Limb (tissue), 2 donors: ENCODE measurements around the gene IPO4.

Experiments
- DNase-seq, 2 donors: peaks; one replicate each; pipeline ENCODE4 v3.0.0-alpha.2; 2016; ENCODE audit errors: extremely low spot score in 2 of 2

Gene IPO4

DNA sequence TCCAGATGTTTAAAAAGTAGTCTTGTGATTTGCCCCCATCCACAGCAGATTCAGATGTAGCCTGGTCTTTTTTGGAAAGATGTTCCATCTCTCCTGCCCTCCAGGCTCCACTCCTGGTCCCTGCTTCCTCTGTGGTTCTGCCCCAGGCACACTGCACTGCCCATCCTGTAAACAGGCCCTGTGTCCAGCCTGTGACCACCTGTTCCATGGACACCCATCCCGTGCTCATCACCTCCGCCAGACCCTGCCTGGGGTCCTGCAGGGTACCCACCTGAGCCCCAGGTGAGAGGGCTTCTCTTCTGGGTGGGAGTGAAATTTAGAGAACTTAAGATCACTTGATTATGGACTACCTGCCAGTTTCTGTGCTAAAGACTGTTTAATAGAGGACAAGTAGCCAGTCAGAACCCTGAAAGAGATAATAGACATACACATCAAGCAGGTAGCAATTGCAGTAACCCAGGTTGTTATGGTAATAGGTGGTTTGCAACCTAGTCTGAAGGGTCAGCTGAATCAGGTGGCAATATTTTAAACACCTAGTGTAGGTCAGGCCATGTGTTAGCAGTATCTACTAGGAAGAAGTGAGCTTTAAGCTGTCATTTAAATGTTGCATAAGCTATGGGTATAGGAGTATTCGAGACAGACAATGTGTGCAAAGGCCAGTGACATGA, 39.2 kb downstream of the IPO4 start:
- no peak for DNase-seq

DNA sequence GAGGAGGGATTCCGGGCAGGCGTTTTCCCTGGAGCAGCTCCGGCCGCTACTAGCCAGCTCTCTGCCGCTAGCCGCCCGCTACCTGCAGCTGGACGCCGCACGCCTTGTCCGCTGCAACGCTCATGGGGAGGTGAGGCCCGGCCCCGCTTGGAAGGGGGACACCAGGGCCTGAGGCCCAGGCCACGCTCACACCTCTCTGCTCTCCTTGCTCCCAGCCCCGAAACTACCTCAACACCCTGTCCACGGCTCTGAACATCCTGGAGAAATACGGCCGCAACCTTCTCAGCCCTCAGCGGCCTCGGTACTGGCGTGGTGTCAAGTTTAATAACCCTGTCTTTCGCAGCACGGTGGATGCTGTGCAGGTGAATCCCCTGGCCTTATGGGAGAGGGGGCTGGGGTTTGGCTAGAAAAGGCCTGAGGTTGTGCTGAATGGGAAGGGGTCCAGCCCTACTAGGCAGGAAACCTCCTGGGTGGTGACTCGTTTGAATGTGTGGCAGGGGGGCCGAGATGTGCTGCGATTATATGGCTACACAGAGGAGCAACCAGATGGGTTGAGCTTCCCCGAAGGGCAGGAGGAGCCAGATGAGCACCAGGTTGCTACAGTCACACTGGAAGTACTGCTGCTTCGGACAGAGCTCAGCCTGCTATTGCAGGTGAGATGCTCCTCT, 40.7 kb downstream of the IPO4 start:
- no peak for DNase-seq

DNA sequence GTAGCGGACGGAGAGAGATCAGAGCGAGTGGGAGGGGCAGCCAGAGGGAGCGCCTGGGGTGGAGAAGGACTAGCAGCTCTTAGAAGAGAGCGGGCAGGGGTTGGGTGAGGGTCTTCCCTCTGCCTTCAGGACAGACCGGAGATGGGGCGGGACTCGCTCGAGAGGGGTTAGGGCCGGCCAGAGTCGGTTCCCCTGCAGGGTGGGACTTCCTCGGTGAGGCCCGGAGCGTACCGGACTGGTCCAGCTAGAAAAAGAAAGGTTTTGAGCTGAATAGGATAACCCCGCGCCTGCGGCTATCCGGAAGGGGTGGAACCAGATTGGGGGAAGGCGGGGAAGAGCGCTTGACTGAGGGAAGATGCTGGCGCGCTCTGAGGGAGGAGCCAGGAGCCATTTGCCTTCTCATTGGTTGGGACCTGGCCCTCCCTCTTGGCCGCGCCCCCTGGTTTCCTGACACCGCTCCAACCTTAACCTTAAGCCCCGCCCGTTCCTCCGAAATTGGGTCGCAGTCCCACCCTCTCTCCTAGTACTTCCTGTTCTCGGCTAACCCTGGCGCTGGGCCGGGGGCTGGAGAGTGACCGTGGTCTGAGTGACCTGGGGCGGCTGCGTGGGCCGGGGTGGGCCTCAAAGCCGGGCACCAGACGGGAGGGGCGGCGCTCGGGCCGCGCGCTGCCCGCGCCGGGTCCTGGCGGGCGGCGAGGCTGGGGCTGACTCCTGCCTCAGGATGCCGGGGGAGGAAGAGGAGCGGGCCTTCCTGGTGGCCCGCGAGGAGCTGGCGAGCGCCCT, 41.4 kb downstream of the IPO4 start, which contains the start of gene RNF31:
RNF31 (plus strand) TSS at position 521 of the 783 bp plus-strand sequence; CDS start at position 722, 201 bp downstream.
- DNase-seq: peak; percentile 97 to 99

DNA sequence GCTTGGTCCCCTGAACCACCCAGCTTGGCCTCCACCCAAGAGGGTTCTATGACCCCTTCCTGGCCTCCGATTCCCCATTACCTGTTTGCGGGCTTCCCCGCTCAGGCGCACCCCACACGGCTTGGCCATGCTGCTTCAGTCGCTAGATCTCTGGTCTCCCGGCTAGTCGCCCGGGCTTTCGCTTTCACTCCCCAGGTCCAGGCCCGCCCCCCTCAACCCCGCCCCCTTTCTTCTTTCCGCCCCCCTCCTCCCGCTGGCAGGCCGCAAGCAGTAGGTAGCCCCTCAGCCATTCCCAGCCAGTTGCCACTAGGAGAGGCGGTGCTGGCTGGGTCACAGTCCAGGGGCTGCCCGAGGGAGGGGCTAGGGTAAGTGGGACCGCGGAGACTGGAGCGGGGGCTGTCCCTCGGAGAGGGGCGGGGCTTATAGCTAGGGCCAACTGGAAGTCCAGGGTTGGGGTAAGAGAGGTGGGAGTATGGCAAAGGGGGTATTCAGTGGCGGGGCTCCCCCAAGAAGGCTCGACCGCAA, 42.1 kb downstream of the IPO4 start, which contains the start of gene PSME2:
PSME2 (minus strand) TSS at position 158 of the 525 bp plus-strand sequence; CDS start at position 129, 29 bp downstream.
- peak; percentile 94 for DNase-seq

DNA sequence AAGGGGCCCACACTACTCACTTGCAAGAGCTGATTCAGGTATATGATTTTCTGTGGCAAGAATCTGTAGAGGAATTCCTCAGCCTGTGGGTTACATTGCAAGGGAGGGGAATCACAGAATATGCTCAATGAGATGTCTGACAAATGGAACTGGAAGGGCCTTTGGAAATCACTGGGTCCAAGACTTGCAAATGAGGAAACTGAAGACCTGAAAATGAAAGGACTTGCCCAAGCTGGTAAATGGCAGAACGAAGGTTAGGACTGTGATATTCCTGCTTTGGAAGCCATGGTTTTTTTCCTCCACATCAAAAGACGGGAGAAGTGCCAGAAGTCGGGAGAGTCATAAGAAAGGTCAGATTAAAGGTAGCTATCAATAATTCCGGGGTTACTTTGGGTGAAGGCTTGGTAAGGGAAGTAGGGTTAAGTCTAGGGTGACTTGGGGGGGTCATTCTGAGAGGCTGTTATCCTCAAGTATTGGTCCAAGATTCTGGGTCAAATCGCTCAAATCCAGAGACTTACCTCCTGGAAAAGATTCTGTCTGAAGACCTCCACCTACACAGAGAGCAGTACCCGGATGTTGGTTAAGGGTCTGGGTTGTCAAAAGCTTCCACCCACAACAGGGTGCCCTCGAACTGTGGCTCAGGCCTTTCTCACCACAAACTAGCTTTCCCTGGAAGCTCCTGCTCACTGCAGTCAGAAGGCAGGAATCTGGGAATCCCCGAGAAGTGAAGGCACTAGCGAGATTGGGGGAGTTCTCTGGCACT, 42.7 kb downstream of the IPO4 start:
- no peak for DNase-seq

DNA sequence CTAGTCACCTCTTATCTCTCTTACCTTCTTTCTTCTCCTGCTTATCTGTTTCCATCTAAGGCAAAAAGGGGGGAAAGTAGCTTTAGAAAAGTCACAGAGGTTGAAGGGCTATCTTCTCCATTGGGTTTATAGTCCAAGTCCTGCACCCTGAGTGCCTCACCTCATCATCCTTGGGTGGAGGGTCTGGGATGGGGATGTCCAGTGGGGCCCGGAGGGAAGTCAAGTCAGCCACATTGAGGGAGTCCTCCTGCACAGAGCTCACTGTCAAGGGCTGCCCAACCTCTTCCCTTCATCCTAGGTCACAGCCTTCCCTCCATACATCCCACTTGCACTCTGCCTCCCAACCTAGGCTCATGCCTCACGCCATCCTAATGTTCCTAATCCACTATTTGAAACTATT, 43.4 kb downstream of the IPO4 start:
- no peak for DNase-seq

DNA sequence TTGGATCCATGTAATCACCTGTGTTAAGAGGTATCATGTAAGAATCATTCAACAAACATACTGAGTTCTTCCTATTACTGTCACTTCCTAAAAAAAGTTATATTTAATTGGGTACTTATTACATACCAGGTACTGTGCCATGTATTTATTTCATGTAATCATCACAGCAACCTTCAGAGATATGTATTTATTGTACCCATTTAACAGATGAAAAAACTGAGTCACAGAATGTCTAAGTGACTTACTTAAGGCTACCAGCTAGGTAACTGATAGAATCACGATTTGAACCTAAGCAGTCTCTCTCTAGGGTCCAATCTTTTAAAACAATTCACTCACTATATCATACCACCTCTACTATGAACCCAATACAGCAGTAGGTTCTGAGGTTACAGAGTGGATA, 44.2 kb downstream of the IPO4 start:
- no peak for DNase-seq

DNA sequence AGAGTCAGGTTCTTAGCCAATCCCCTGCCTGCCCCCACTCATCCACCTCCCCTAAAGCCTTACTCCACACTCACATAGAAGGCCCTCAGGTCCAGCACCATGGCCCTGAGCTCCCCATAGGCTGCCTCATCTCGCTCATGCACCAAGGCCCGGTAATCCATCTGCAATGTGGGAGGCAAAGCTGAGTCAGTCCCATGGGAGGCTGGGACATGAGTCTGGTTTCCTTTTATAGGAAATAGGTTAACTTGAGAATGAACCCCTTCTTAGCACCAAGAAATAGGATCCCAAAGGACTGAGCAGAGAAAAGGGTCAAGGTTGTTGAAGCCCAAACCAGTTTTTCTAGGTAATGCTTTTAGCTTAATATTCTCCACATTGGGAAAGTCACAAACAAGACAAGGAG, 45.1 kb downstream of the IPO4 start:
- DNase-seq: no peak

DNA sequence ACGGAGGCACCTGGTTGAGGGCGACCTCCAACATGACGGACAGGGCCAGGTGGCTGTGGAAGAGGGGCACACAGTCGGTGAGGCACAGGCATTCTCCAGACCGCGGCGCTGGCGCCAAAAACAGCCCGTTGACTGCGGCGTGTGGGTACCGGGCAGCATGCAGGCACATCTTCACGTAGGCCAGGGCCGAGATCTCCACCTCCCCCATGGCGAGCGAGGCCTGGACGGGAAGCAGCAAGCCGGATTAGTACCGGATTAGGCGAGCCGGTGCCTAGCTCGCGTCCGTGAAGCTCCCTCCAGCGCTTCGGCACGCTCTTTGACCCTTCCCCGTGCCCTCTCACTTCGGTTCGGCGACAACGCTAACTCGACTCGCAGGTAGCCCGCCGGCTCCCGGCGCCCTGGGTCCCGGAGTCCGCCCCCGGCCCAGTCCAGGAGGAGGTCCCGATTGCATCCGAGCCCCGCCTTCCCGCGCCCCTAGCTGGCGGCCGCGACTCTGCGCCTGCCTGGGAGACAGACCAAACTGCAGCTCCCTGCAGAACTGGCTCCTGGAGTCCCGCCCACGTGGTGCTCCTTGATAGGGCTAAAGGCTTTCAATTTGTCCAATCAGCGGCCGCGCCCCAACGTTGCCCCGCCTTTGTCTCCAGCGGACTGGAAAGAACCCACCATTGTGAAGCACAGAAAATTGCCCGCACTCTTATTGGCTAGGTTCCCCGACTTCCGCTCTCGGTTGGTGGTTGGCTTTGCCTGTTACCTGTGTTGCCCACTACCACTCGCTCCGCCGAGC, 47.3 kb downstream of the IPO4 start, which contains the start of gene EMC9:
EMC9 (minus strand) TSS at position 495 of the 784 bp plus-strand sequence; CDS start at position 208, 287 bp downstream.
- peak; percentile 99 for DNase-seq

DNA sequence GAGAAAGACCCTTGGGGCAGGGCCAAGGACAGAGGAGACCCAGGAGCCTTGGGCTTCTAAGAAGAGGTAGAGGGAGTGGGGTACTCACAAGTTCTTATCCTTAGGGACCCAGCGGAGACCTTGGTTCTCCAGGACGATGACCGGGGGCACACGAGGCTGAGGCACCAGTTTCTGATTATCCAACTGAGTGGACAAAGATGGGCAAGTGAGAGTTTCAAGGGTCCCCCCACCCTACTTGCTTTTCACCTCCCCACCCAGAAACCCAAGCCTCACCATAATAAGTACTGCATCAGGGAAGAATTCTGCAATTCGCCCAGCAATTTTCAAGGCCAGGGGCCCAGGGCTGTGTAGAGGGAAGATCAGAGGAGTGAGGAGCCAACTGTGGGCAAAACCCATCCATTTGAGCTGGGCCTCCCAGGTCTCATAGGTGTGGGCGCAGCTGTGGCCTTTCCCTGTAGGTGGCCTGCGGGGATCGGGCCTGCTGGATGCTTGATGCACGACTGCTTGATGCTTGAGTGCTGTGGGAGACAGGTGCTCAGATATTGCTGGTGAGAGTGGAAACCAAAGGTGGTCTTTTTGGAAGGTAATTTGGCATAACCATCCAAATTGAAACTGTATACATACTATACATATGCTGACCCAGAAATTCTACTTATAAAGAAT, 49.2 kb downstream of the IPO4 start:
- no peak for DNase-seq

DNA sequence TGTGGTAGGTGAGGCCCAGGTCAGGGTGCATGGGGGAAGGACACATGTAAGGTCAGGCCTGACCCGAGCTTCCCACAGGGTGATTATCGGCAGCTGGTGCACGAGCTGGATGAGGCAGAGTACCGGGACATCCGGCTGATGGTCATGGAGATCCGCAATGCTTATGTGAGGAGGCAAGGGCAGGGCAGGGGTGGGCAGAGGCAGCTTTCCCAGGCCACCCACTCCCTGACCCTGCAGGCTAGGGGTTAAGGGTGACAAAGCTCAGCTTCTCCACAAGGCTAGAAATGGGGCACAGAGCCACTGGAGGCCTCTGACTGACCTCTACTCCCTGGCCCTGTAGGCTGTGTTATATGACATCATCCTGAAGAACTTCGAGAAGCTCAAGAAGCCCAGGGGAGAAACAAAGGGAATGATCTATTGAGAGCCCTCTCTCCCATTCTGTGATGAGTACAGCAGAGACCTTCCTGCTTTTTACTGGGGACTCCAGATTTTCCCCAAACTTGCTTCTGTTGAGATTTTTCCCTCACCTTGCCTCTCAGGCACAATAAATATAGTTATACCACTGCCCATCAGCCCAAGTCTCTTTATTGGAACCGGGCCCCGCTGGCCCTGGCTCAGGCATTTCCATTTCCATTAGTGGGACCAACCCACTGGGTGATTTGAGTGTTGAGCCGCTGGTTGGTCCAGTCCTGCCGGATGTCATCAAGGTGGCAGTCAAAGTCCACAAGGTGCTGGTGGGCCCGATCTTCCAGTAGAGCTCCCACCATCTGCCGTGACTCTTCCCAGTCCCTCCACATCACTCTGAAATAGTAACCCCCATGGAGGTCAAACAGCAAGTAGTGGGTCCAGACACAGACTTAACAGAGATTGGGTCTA, 50.0 kb downstream of the IPO4 start:
- no peak for DNase-seq

DNA sequence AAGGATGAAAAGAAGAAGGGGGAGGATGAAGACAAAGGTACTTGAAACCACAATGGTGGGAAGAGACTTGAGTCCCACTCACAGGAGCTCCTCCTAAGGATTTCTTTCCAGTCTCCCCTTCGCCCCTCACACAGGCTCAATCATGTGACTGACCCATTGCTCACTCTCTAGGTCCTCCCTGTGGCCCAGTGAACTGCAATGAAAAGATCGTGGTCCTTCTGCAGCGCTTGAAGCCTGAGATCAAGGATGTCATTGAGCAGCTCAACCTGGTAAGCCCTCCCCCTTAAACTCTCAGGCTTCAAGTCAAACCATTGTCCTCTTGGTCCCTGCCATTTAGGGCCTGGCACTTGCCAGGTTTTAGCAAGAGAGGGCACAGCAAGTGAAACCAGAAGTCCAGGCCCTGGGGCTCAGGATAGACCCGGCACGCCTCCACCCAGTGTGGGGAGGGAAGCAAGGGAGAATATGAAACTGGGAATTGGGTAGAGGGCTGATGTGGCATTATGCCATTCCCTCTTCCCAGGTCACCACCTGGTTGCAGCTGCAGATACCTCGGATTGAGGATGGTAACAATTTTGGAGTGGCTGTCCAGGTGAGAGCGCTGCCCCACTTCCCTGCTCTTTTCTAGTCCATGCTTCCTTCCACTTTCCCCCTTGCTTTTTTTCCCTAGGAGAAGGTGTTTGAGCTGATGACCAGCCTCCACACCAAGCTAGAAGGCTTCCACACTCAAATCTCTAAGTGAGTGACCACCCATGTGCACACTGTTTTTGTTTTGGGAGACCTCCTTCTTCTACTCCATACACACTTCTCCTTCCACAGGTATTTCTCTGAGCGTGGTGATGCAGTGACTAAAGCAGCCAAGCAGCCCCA, 50.9 kb downstream of the IPO4 start:
- no peak for DNase-seq

DNA sequence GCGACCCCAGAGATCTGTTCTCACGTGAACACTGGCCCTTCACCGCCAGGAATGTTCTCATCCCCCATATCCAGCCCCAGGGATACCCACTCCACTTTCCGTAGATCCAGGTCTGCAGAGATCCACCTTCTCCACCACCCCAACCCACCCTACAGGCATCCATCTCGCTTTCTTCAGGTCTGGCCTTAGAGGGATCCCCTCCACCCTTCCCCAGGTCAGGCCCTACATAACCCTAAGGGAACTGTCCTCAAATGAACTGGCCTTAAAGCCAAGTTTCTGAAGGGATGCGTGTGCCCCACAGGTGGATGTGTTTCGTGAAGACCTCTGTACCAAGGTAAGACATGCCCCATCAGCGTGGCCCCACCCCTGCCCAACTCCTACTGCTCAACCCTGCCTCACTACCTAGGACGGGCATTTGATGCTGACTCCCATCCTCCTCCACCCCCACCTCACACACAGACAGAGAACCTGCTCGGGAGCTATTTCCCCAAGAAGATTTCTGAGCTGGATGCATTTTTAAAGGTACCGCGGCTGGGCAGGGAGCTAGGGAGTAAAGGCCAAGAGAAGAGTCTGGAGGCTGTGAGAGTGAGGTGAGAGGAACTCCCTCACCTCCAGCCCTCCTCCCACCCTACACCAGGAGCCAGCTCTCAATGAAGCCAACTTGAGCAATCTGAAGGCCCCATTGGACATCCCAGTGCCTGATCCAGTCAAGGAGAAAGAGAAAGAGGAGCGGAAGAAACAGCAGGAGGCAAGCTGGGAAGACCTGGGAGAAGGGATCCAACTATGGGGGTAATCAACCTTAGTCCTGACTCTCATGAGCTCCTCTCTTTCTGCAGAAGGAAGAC, 51.7 kb downstream of the IPO4 start:
- DNase-seq: no peak

DNA sequence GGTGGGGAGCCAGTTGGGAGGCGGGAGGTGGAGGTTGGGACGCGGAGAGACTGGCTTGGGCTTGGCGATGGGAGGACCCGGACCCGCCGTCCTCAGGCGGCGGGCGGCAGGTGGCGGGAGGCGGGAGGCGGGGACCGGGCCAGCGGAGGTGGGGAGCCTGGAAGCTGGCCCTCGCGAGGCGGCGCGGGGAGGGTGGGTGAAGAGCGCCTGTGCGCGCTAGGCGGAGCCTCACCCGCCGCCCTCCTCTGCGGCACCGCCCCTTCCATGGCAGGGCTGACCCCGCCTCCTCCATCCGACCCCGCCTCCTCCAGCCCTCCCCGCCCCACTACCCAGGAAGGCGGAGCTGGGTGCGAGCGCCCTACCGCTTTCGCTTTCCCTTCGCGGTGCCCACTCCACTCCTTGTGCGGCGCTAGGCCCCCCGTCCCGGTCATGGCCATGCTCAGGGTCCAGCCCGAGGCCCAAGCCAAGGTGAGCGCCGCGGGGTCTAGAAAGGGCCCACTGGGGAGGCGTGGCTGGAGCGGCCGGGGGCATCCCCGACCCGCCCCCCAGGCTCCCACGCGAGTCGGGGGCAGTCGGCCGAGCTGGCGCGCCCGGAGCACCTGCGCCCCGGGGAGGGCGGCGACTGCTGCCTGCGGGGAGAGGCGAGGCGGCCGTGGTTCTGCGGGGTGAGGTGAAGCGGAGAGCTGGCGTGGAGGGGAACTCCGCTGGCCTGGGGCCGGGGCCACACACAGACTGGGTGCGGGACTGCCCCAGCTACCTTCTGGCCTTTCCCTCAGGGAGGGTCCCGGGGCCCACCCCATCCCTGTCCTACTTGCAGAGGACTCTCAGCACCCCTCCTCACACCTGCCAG, 52.6 kb downstream of the IPO4 start, which contains the start of gene PSME1:
PSME1 (plus strand) TSS at position 361 of the 850 bp plus-strand sequence; CDS start at position 430, 69 bp downstream.
- DNase-seq: peak; percentile 88 to 94

DNA sequence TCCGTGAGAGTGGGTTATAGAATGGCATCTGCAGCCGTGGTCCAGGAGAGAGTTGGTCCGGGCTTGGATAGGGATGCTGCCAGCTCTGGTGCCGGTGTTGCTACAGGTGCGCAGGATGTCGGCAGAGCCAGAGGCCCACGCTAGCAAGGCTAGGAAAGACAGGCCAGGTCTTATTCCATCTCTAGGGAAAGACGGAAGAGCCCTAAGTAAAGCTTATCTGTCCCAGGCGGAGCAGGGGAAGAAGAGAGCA, 53.1 kb downstream of the IPO4 start:
- DNase-seq: no peak

DNA sequence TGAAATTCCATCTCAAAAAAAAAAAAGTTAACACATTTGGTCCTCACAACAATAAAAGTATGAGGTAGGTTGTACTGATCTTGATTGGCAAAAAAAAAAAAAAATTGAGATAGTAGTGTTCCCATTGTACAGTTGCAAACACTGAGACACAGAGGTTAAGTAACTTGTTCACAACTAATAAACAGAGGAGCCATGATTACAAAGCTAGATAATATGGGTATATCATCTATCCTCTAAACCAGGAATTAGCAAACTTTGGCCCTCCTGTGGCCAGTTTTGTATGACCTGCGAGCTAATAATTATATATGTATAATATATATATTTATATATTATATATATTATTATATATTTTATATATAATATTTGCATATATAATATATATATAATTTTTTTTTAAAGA, 54.9 kb downstream of the IPO4 start:
- DNase-seq: no peak
